HG03565 (cell line): ENCODE data around the gene MAST2.
"Not testable (repeated sequence)": the region's sequence is repeated elsewhere in the genome, so short reads cannot be mapped to it uniquely, and the experiment has no call there.

Experiments
- ATAC-seq: cut with Tn5 transposase; IDR thresholded peaks from one replicate; pipeline ENCODE4 v1.9.1; 2021; ENCODE audit warnings: mild to moderate bottlenecking, moderate library complexity; ENCODE audit not compliant: unreplicated experiment

Gene MAST2

GRCh38 chr1:46056325-46056724, 252.9 kb downstream of the MAST2 start:
- ATAC-seq, result no peak

DNA sequence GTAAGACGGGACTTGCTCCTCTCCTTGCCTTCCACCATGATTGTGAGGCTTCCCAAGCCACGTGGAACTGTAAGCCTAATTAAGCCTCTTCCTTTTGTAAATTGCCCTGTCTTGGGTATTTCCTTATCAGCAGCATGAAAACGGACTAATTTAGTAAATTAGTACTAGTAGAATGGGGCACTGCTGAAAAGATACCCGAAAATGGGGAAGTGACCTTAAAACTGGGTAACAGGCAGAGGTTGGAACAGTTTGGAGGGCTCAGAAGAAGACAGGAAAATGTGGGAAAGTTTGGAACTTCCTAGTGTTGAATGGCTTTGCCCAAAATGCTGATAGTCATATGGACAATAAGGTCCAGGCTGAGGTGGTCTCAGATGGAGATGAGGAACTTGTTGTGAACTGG, 253.8 kb downstream of the MAST2 start:
- ATAC-seq, result not testable (repeated sequence)

- no peak for ATAC-seq
Measured at GRCh38 chr1:46057781-46058180, 254.4 kb downstream of the MAST2 start.

DNA sequence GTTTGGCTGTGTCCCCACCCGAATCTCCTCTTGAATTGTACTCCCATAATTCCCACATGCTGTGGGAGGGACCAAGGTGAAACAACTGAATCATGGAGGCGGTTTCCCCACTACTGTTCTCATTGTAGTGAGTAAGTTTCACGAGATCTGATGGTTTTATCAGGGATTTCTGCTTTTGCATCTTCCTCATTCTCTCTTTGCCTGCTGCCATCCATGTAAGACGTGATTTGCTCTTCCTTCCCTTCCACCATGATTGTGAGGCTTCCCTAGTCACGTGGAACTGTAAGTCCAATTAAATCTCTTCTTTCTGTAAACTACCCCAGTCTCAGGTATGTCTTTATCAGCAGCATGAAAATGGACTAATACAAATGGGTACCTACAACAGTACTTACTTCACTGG, 255.5 kb downstream of the MAST2 start:
- ATAC-seq, result no peak

GRCh38 chr1:46061146-46061545, 257.7 kb downstream of the MAST2 start:
- no peak for ATAC-seq

- no peak for ATAC-seq
Measured at GRCh38 chr1:46062651-46063319, 259.4 kb downstream of the MAST2 start.

- ATAC-seq, result no peak
Measured at GRCh38 chr1:46064708-46065107, 261.3 kb downstream of the MAST2 start.

DNA sequence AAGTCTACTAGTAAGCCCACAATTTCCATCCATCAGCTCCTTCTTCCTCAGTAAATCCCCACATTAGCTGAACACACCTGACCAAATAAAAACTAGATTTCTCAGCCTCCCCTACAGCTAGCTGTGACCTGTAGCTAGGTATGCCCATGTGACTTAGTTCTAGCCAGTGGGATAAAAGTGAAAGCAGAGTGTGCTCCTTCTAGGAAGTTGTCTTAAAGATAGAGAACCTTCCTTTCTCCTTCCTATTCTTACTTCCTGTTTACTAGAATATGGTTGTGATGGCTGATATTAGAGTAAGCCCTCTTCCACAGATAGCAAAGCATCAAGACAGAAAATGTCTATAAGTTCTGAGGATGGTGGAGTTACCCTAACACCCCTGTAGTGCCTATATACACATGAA, 262.0 kb downstream of the MAST2 start:
- no peak for ATAC-seq

DNA sequence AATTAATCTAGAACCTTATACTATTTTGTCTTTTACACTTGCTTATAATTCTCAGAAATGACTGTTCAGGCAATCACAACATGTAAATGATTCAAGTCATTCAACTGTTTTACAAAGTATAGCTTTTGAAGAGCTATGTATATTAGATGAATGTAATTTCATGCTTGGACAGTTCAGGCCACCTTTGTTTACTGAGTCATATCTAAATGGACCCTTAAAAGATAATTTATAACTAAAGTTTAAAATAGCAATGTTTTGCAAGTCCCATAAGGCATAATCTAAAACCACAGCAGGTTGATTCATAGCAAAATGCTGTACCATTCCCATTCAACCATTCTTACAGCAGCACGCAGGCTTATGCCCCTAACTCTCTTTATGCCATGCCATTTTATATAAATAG, 264.2 kb downstream of the MAST2 start:
- no peak for ATAC-seq

DNA sequence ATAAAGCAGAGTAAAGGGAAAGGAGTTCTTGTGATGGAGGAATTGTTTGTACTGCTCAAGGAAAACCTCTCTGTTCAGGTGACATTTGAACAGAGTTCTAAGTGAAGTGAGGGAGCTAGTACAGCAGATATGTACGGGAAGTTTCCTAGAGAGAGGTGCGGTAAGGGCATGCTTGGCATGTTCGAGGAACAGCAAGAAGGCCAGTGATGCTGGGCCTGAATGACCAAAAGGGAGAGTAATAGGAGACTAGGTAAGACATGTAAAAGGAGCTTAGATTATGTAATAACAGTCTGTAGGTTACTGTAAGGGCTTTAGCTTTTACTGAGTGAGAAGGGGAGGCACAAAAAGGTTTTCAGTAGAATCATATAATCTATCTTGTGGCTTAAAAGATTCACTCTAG, 265.1 kb downstream of the MAST2 start:
- ATAC-seq, result no peak

GRCh38 chr1:46070164-46070814, 266.9 kb downstream of the MAST2 start:
- ATAC-seq, result no peak

DNA sequence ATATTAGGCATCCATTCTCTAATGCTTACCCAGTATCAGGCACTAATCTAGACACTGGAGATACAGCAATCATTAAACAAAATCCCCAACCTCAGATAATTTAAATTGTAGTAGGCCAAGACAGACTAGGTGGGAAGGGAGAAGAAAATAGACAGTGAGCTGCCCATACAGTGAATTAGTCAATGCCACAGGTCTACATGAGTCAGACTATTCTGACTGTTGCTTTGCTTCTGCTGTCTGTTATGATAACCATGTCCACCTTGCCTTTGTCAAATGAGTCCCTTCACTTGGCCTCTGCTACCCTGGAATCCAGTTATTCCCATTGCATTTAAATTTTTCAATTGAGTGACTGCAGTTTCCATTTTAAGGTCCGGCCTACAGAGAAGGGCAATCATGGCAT, 269.6 kb downstream of the MAST2 start:
- ATAC-seq, result no peak

- ATAC-seq, result no peak
Measured at GRCh38 chr1:46076343-46076742, 272.9 kb downstream of the MAST2 start.

DNA sequence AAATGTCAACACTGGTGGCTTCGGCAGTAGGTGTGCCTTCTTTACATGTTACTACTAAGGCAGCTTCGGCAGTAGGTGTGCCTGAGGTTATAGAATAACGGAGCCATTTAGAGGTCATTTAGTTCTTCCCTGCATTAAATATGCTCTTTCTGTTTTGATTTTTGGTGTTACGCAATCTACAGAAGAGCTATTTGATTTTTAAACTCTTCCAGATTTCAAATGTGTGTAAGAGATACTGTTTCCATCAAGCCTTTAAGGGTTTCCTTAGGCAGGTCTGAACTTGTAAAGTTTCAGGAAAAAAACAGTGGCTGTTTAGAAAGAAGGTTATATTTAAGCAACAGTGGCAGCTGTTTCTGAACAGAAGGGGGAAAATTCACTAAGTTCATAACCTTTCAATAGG, 274.2 kb downstream of the MAST2 start:
- no peak for ATAC-seq

GRCh38 chr1:46080257-46080656, 276.8 kb downstream of the MAST2 start:
- ATAC-seq, result no peak

DNA sequence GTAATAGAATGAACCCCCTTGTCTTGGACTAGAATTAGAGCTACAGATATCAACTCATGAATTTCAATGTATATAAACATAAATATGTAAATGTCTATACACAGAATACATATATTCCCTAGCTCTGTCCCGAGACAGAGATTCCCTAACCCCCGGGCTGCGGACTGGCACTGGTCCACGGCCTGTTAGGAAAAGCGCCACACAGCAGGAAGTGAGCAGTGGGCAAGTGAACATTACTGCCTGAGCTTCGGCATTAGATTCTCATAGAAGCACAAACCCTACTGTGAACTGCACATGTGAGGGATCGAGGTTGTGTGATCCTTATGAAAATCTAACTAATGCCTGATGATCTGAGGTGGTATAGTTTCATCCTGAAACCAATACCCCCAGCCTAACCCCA, 277.8 kb downstream of the MAST2 start:
- ATAC-seq, result no peak

DNA sequence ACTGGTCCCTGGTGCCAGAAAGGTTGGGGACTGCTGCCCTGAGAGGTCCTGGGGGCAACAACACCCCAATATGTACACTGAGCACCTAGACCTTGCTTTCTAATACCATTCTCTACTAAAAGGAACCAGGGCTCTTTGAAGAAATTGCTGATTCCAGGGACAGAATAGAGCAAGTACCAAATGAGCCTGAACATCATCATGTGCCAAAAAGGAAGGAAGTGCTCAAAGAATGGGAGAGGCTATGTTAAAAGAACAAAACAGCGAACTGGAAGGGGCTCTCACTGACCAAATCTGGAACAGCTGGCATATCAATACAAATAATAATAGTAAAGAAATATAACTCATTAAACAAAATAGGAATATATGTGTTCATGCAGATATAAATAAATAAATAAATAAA, 278.2 kb downstream of the MAST2 start:
- ATAC-seq, result no peak

DNA sequence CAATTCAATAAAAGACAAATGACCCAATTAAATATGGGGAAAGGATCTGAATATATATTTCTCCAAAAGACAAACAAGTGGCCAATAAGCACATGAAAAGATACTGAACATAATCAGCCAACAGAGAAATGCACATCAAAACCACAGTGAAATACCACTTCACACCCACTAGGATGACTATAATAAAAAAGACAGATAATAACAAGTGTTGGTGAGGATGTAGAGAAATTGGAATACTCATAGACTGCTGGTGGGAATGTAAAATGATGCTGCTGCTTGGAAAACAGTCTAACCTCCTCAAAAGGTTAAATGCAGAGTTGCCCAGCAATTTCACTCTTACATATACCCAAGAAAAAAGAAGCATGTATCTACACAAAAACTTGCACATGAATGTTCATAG, 280.2 kb downstream of the MAST2 start:
- ATAC-seq, result no peak

DNA sequence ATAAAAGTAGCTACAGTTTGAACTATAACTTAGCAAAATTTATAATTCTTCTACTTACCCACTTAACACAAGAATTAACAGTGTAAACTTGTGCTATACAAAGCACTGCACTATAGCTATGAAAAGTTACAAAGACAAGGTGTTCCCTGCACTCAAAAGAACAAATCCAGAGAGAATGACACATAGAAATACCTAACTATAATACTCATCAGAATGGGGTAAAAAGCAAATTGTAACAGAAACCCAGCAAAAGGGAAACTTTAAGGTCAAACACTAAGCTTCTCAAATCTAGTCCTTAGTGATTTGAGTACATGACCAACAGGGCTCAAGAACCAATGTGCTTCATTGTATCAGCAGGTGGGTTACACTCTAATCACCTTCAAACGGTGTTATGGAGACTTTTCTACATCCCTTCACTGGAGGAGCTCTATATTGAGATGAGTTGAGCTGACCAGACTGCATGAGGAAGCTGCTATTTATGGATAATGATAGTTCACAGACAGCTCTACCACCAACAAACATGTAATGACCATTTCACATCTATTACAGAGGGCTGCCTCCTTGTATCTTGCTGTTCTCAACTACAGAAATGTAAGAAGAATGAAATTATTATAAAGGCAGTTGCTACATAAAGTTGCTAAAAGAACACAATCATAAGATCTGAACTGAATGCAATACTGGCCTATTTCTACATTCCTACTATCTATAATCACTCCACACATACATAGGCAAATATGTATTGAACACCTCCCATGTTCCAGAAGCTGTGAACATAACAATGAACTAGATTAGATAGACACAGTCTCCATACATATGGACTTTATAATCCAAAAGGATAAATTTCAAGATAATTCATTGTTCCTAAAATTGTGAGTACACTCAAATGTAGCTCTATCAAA, 281.4 kb downstream of the MAST2 start:
- no peak for ATAC-seq
